ENCODE measurements around the gene CYTH4. TPM values are rescaled to one million over a fixed set of nuclear protein-coding genes. Genes with fewer than 3 reads are reported as not detected.
A peak's percentile ranks its signal among the peaks of the same experiment; 100 is the strongest.

CYTH4 gene
- polyA plus RNA-seq, 4 donors, result 1.1 to 5.4 (median 3.6) TPM

- H3K27me3 ChIP-seq (ENCODE audit: control insufficient read depth in 3 of 3, insufficient read depth in 3 of 3, low read length in 3 of 3), result no peaks in the 10 kb centered on the region
- H3K4me3 ChIP-seq (ENCODE audit: low read depth in 1 of 3, low read length in 3 of 3), result no peak overlapping the region
- no peaks in the 10 kb centered on the region for H3K9me3 ChIP-seq (ENCODE audit: control insufficient read depth in 2 of 2, insufficient read depth in 1 of 2, low read depth in 1 of 2, low read length in 1 of 2)
- WGBS, 3 donors, result 56 to 73% (median 67%) methylated on average over 10 of the region's 10 CpGs
- no peaks in the 10 kb centered on the region for H3K36me3 ChIP-seq (ENCODE audit: control insufficient read depth in 3 of 3, insufficient read depth in 2 of 3, low read depth in 1 of 3, low read length in 3 of 3)
- DNase-seq (no peak), FAIRE-seq (no peak)
- H3K4me1 ChIP-seq (ENCODE audit: control insufficient read depth in 3 of 3, insufficient read depth in 2 of 3, low read depth in 1 of 3, low read length in 2 of 3), result peaks cover 0 to 8% (median 2%) of the 10 kb centered on the region in 3 donors
- no peak overlapping the region for H3K27ac ChIP-seq (ENCODE audit: low read depth in 1 of 3, low read length in 2 of 3)
Measured at GRCh38 chr22:37304595-37305343, 22.5 kb downstream of the CYTH4 start.

GRCh38 chr22:37305887-37306286 lies 23.6 kb downstream of the CYTH4 start:
- H3K27me3 ChIP-seq (ENCODE audit: control insufficient read depth in 3 of 3, insufficient read depth in 3 of 3, low read length in 3 of 3), result no peaks in the 10 kb centered on the region
- H3K4me1 ChIP-seq (ENCODE audit: control insufficient read depth in 3 of 3, insufficient read depth in 2 of 3, low read depth in 1 of 3, low read length in 2 of 3), result peaks cover 0 to 8% (median 2%) of the 10 kb centered on the region in 3 donors
- H3K27ac ChIP-seq (ENCODE audit: low read depth in 1 of 3, low read length in 2 of 3), result peak overlapping the region in 2 of 3 donors; percentile 20 to 73
- H3K4me3 ChIP-seq (ENCODE audit: low read depth in 1 of 3, low read length in 3 of 3), result no peak overlapping the region
- WGBS, 3 donors, result 76 to 94% (median 90%) methylated on average over 2 of the region's 2 CpGs
- H3K36me3 ChIP-seq (ENCODE audit: control insufficient read depth in 3 of 3, insufficient read depth in 2 of 3, low read depth in 1 of 3, low read length in 3 of 3), result no peaks in the 10 kb centered on the region
- DNase-seq (no peak), FAIRE-seq (no peak)
- no peaks in the 10 kb centered on the region for H3K9me3 ChIP-seq (ENCODE audit: control insufficient read depth in 2 of 2, insufficient read depth in 1 of 2, low read depth in 1 of 2, low read length in 1 of 2)

GRCh38 chr22:37306494-37306829 lies 24.2 kb downstream of the CYTH4 start:
- Histone ChIP-seq H3K27me3 (ENCODE audit: control insufficient read depth in 3 of 3, insufficient read depth in 3 of 3, low read length in 3 of 3) (no peaks in the 10 kb centered on the region), H3K4me3 (ENCODE audit: low read depth in 1 of 3, low read length in 3 of 3) (no peak overlapping the region), H3K36me3 (ENCODE audit: control insufficient read depth in 3 of 3, insufficient read depth in 2 of 3, low read depth in 1 of 3, low read length in 3 of 3) (no peaks in the 10 kb centered on the region), H3K4me1 (ENCODE audit: control insufficient read depth in 3 of 3, insufficient read depth in 2 of 3, low read depth in 1 of 3, low read length in 2 of 3) (peaks cover 0 to 8% (median 2%) of the 10 kb centered on the region in 3 donors), H3K27ac (ENCODE audit: low read depth in 1 of 3, low read length in 2 of 3) (peak overlapping the region; percentile 45 to 84 (median 73)), H3K9me3 (ENCODE audit: control insufficient read depth in 2 of 2, insufficient read depth in 1 of 2, low read depth in 1 of 2, low read length in 1 of 2) (no peaks in the 10 kb centered on the region)
- no peak for DNase-seq
- no peak for FAIRE-seq
- WGBS, 3 donors, result 63 to 65% (median 64%) methylated on average over 6 of the region's 6 CpGs

GRCh38 chr22:37308385-37309200 lies 26.3 kb downstream of the CYTH4 start:
- no peaks in the 10 kb centered on the region for H3K9me3 ChIP-seq (ENCODE audit: control insufficient read depth in 2 of 2, insufficient read depth in 1 of 2, low read depth in 1 of 2, low read length in 1 of 2)
- no peak for DNase-seq
- FAIRE-seq, result no peak
- no peaks in the 10 kb centered on the region for H3K27me3 ChIP-seq (ENCODE audit: control insufficient read depth in 3 of 3, insufficient read depth in 3 of 3, low read length in 3 of 3)
- WGBS, 3 donors, result 85 to 91% (median 88%) methylated on average over 18 of the region's 18 CpGs
- H3K36me3 ChIP-seq (ENCODE audit: control insufficient read depth in 3 of 3, insufficient read depth in 2 of 3, low read depth in 1 of 3, low read length in 3 of 3), result peaks cover 0 to 2% (median 0%) of the 10 kb centered on the region in 3 donors
- peaks cover 0 to 8% (median 2%) of the 10 kb centered on the region in 3 donors for H3K4me1 ChIP-seq (ENCODE audit: control insufficient read depth in 3 of 3, insufficient read depth in 2 of 3, low read depth in 1 of 3, low read length in 2 of 3)
- no peak overlapping the region for H3K4me3 ChIP-seq (ENCODE audit: low read depth in 1 of 3, low read length in 3 of 3)
- peak overlapping the region in 2 of 3 donors; percentile 22 to 84 for H3K27ac ChIP-seq (ENCODE audit: low read depth in 1 of 3, low read length in 2 of 3)

GRCh38 chr22:37309211-37310074 lies 27.1 kb downstream of the CYTH4 start:
- Histone ChIP-seq H3K9me3 (ENCODE audit: control insufficient read depth in 2 of 2, insufficient read depth in 1 of 2, low read depth in 1 of 2, low read length in 1 of 2) (no peaks in the 10 kb centered on the region), H3K36me3 (ENCODE audit: control insufficient read depth in 3 of 3, insufficient read depth in 2 of 3, low read depth in 1 of 3, low read length in 3 of 3) (peaks cover 0 to 2% (median 0%) of the 10 kb centered on the region in 3 donors), H3K4me1 (ENCODE audit: control insufficient read depth in 3 of 3, insufficient read depth in 2 of 3, low read depth in 1 of 3, low read length in 2 of 3) (peaks cover 0 to 8% (median 2%) of the 10 kb centered on the region in 3 donors), H3K27me3 (ENCODE audit: control insufficient read depth in 3 of 3, insufficient read depth in 3 of 3, low read length in 3 of 3) (no peaks in the 10 kb centered on the region), H3K27ac (ENCODE audit: low read depth in 1 of 3, low read length in 2 of 3) (peak overlapping the region in 2 of 3 donors; percentile 22 to 71), H3K4me3 (ENCODE audit: low read depth in 1 of 3, low read length in 3 of 3) (no peak overlapping the region)
- DNase-seq (peak in 1 of 2 donors; percentile 32), FAIRE-seq (no peak)
- 67 to 78% (median 71%) methylated on average over 25 to 26 of the region's 26 CpGs for WGBS, 3 donors

GRCh38 chr22:37310075-37310606 lies 27.8 kb downstream of the CYTH4 start:
- no peak overlapping the region for H3K4me3 ChIP-seq (ENCODE audit: low read depth in 1 of 3, low read length in 3 of 3)
- no peaks in the 10 kb centered on the region for H3K9me3 ChIP-seq (ENCODE audit: control insufficient read depth in 2 of 2, insufficient read depth in 1 of 2, low read depth in 1 of 2, low read length in 1 of 2)
- H3K27ac ChIP-seq (ENCODE audit: low read depth in 1 of 3, low read length in 2 of 3), result peak overlapping the region in 1 of 3 donors; percentile 71
- H3K27me3 ChIP-seq (ENCODE audit: control insufficient read depth in 3 of 3, insufficient read depth in 3 of 3, low read length in 3 of 3), result no peaks in the 10 kb centered on the region
- WGBS, 3 donors, result 55 to 68% (median 58%) methylated on average over 11 of the region's 11 CpGs
- peaks cover 0 to 2% (median 0%) of the 10 kb centered on the region in 3 donors for H3K36me3 ChIP-seq (ENCODE audit: control insufficient read depth in 3 of 3, insufficient read depth in 2 of 3, low read depth in 1 of 3, low read length in 3 of 3)
- H3K4me1 ChIP-seq (ENCODE audit: control insufficient read depth in 3 of 3, insufficient read depth in 2 of 3, low read depth in 1 of 3, low read length in 2 of 3), result peaks cover 0 to 8% (median 2%) of the 10 kb centered on the region in 3 donors
- FAIRE-seq (no peak), DNase-seq (no peak)

GRCh38 chr22:37310815-37311595 lies 28.7 kb downstream of the CYTH4 start:
- no peaks in the 10 kb centered on the region for H3K27me3 ChIP-seq (ENCODE audit: control insufficient read depth in 3 of 3, insufficient read depth in 3 of 3, low read length in 3 of 3)
- no peak for FAIRE-seq
- H3K9me3 ChIP-seq (ENCODE audit: control insufficient read depth in 2 of 2, insufficient read depth in 1 of 2, low read depth in 1 of 2, low read length in 1 of 2), result no peaks in the 10 kb centered on the region
- H3K4me3 ChIP-seq (ENCODE audit: low read depth in 1 of 3, low read length in 3 of 3), result no peak overlapping the region
- H3K36me3 ChIP-seq (ENCODE audit: control insufficient read depth in 3 of 3, insufficient read depth in 2 of 3, low read depth in 1 of 3, low read length in 3 of 3), result peaks cover 0 to 2% (median 0%) of the 10 kb centered on the region in 3 donors
- WGBS, 3 donors, result 82 to 87% (median 83%) methylated on average over 25 of the region's 25 CpGs
- no peak overlapping the region for H3K27ac ChIP-seq (ENCODE audit: low read depth in 1 of 3, low read length in 2 of 3)
- H3K4me1 ChIP-seq (ENCODE audit: control insufficient read depth in 3 of 3, insufficient read depth in 2 of 3, low read depth in 1 of 3, low read length in 2 of 3), result peaks cover 0 to 8% (median 2%) of the 10 kb centered on the region in 3 donors
- no peak for DNase-seq
